ENCODE measurements around the gene SLC16A6.

Gene SLC16A6

DNA sequence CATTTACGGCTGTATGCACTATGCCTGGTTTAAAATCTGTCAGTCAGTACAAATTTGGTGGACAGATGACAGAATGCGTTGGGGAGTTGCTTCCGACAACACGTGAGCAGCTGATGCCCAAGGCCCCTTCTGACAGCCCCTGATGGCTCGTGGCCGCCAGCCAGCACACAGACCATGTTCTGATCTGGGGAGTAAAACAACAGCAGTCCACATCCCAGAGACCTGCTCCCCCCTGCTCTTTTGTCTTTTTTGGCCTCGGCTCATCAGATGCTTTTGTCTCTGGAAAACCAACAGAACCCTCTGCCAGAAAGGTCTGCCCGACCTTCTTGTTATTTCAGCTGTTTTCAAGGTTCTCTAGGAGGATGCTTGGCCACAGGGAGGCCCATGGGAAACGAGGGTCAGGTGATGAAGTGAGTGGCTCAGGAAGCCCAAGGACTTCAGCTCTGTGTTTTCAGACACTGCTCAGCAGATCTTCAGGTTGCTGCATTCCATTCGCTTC, 11.2 kb upstream of the SLC16A6 start:
- TF ChIP-seq PAX5 (IDR thresholded peaks at IDR 0.05; ENCODE audit: insufficient read depth, low read length, severe bottlenecking) (no peak), TAF1 (IDR thresholded peaks at IDR 0.05; ENCODE audit: low read depth, low read length) (no peak), POU2F2 (IDR thresholded peaks at IDR 0.05; ENCODE audit: low read depth, low read length) (no peak), POLR2A (IDR thresholded peaks at IDR 0.05; ENCODE audit: low read depth, low read length) (no peak), SPI1 (IDR thresholded peaks at IDR 0.05; ENCODE audit: low read depth, low read length) (no peak), POLR2AphosphoS5 (IDR thresholded peaks at IDR 0.05; ENCODE audit: low read depth, low read length) (no peak)
- DNase-seq (ENCODE audit: insufficient read length, low spot score) = no peak
- FAIRE-seq = no peak

- FAIRE-seq (no peak), DNase-seq (ENCODE audit: insufficient read length, low spot score) (no peak)
- TF ChIP-seq POLR2A (IDR thresholded peaks at IDR 0.05; ENCODE audit: low read depth, low read length) (no peak), SPI1 (IDR thresholded peaks at IDR 0.05; ENCODE audit: low read depth, low read length) (no peak), TAF1 (IDR thresholded peaks at IDR 0.05; ENCODE audit: low read depth, low read length) (no peak), POU2F2 (IDR thresholded peaks at IDR 0.05; ENCODE audit: low read depth, low read length) (no peak), PAX5 (IDR thresholded peaks at IDR 0.05; ENCODE audit: insufficient read depth, low read length, severe bottlenecking) (no peak), POLR2AphosphoS5 (IDR thresholded peaks at IDR 0.05; ENCODE audit: low read depth, low read length) (no peak)
Observed at GRCh38 chr17:68301438-68301959, 10.6 kb upstream of the SLC16A6 start.

DNA sequence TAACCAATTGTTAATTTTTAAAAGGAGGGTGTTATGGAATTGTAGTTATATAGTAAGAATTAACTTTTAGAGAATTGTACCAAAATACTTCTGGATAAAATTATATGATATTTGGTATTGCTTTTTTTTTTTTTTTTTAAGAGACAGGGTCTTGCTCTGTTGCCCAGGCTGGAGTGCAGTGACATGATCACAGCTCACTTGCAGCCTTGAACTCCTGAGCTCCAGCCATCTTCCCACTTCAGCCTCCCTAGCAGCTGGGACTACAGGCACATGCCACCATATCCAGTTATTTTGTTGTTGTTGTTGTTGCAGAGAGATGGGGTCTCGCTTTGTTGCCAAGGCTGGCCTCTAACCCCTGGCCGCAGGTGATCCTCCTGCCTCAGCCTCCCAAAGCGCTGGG, 8.9 kb upstream of the SLC16A6 start:
- FAIRE-seq (no peak), DNase-seq (ENCODE audit: insufficient read length, low spot score) (no peak)
- TF ChIP-seq POLR2A (IDR thresholded peaks at IDR 0.05; ENCODE audit: low read depth, low read length) (no peak), SPI1 (IDR thresholded peaks at IDR 0.05; ENCODE audit: low read depth, low read length) (no peak), PAX5 (IDR thresholded peaks at IDR 0.05; ENCODE audit: insufficient read depth, low read length, severe bottlenecking) (no peak), POU2F2 (IDR thresholded peaks at IDR 0.05; ENCODE audit: low read depth, low read length) (no peak), POLR2AphosphoS5 (IDR thresholded peaks at IDR 0.05; ENCODE audit: low read depth, low read length) (no peak), TAF1 (IDR thresholded peaks at IDR 0.05; ENCODE audit: low read depth, low read length) (no peak)

GRCh38 chr17:68298601-68299000, 7.7 kb upstream of the SLC16A6 start:
- DNase-seq (ENCODE audit: insufficient read length, low spot score) (no peak), FAIRE-seq (no peak)
- TF ChIP-seq POU2F2 (IDR thresholded peaks at IDR 0.05; ENCODE audit: low read depth, low read length) (no peak), POLR2A (IDR thresholded peaks at IDR 0.05; ENCODE audit: low read depth, low read length) (no peak), POLR2AphosphoS5 (IDR thresholded peaks at IDR 0.05; ENCODE audit: low read depth, low read length) (no peak), TAF1 (IDR thresholded peaks at IDR 0.05; ENCODE audit: low read depth, low read length) (no peak), SPI1 (IDR thresholded peaks at IDR 0.05; ENCODE audit: low read depth, low read length) (no peak), PAX5 (IDR thresholded peaks at IDR 0.05; ENCODE audit: insufficient read depth, low read length, severe bottlenecking) (no peak)

DNA sequence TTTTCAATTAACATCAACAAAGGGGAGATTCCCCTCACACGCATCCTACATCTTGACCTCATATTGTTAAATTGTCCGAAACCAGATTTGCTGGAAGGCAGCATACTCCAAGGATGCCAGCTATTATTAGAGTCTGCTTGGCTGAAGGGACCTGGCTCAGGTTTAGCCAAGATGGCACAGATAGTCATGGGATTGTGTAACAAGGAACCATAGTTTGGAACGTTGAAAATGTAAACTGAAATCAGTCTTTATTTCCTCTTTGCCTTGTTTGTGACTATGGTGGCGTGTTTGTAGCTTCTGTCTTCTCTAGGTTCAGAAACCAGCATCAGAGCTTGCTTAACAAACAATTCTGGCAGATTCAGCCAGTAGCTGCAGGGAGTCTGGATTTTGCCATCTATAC, 6.3 kb upstream of the SLC16A6 start:
- DNase-seq (ENCODE audit: insufficient read length, low spot score) (no peak), FAIRE-seq (no peak)
- TF ChIP-seq POLR2AphosphoS5 (IDR thresholded peaks at IDR 0.05; ENCODE audit: low read depth, low read length) = no peak
- TF ChIP-seq TAF1 (IDR thresholded peaks at IDR 0.05; ENCODE audit: low read depth, low read length) = no peak
- TF ChIP-seq SPI1 (IDR thresholded peaks at IDR 0.05; ENCODE audit: low read depth, low read length) = no peak
- TF ChIP-seq POU2F2 (IDR thresholded peaks at IDR 0.05; ENCODE audit: low read depth, low read length) = no peak

DNA sequence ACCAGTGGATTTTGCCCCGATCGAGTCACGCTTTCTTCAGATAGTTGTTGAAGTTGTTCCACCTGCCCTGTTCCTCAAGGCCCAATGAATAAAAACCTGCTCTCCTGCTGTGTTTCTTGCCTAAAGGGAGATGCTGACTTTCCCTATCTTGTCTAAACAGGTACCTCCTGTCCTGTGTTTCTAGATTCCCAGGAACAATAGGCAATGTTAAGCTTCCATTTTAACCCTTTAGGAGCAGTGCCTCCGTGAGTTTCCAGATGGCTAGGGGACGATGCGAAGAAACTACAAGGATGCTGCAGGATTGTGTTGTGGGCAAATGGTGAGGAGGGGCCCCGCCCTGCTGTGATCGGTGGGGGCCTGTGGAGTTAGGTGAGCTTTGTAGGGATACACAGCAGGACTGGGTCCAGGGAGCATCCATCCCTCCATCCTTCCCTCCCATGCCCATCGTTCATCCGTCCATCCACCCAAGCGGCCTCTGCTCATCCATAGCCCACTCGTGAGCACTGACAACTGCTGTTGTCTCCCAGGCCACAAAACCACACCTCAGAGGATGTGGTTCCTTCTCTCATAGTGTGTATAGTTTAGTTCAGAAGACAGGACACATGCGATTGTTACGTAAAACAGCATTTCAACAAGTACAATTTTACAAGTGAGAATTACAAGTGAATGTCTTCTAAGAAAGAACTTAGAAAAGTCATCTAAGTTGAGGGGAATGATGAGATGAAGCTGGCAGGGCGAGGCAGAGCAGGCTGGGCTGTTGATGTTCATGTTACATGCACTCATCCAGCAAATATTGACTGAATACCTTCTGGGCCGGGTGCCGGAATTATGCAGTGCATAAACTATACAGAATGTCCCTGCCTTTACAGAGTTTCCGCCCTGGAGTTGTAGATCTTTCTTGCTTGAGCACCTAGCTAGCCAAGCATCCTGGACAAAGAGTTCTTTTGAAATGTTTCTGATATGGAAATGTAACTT, 5.6 kb upstream of the SLC16A6 start:
- FAIRE-seq (peak; percentile 58), DNase-seq (ENCODE audit: insufficient read length, low spot score) (no peak)
- TF ChIP-seq POLR2AphosphoS5 (IDR thresholded peaks at IDR 0.05; ENCODE audit: low read depth, low read length) (no peak), SPI1 (IDR thresholded peaks at IDR 0.05; ENCODE audit: low read depth, low read length) (no peak), POLR2A (IDR thresholded peaks at IDR 0.05; ENCODE audit: low read depth, low read length) (no peak), PAX5 (IDR thresholded peaks at IDR 0.05; ENCODE audit: insufficient read depth, low read length, severe bottlenecking) (no peak), POU2F2 (IDR thresholded peaks at IDR 0.05; ENCODE audit: low read depth, low read length) (no peak), TAF1 (IDR thresholded peaks at IDR 0.05; ENCODE audit: low read depth, low read length) (no peak)

DNA sequence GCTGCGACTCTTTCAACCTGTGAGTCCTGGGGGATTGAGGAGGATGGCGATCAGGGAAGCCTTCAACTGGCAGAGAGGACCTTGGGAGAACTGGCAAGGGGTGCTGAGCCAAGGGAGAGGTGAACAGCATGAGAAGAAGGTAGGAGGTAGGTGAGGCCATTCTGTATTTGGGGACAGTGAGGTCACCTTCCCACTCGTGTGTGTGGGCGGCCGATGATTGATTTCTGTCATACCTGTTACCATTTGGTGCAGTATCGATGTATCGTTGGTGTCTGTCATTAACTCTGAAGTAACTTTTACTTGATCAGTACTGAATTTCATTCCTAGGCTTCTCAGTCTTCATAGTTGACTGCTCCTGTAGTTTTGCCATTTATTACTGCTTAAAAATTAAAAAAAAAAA, 4.2 kb upstream of the SLC16A6 start:
- FAIRE-seq (no peak), DNase-seq (ENCODE audit: insufficient read length, low spot score) (no peak)
- TF ChIP-seq POLR2AphosphoS5 (IDR thresholded peaks at IDR 0.05; ENCODE audit: low read depth, low read length) (no peak), POLR2A (IDR thresholded peaks at IDR 0.05; ENCODE audit: low read depth, low read length) (no peak), POU2F2 (IDR thresholded peaks at IDR 0.05; ENCODE audit: low read depth, low read length) (no peak), TAF1 (IDR thresholded peaks at IDR 0.05; ENCODE audit: low read depth, low read length) (no peak), SPI1 (IDR thresholded peaks at IDR 0.05; ENCODE audit: low read depth, low read length) (no peak), PAX5 (IDR thresholded peaks at IDR 0.05; ENCODE audit: insufficient read depth, low read length, severe bottlenecking) (no peak)

DNA sequence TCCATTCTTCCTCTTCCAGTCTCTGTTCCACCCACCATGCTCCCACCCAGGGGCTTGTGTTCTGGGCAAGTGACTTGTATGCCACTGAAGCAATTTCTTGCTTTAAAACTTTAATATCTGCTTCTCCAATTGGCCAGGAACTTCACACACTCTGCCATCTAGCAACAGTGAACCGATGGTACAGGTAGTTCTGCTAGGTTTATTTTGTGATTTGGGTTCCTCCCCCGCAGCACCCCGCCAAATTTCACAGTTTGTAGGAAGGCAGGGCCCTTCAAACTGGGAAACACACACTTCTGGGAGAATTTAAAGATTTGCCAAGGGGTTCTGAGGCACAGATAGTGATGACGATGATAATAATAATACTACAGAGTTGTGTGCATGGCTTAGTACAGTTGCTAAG, 3.7 kb upstream of the SLC16A6 start:
- FAIRE-seq (no peak), DNase-seq (ENCODE audit: insufficient read length, low spot score) (no peak)
- no peak for TF ChIP-seq POU2F2 (IDR thresholded peaks at IDR 0.05; ENCODE audit: low read depth, low read length)

DNA sequence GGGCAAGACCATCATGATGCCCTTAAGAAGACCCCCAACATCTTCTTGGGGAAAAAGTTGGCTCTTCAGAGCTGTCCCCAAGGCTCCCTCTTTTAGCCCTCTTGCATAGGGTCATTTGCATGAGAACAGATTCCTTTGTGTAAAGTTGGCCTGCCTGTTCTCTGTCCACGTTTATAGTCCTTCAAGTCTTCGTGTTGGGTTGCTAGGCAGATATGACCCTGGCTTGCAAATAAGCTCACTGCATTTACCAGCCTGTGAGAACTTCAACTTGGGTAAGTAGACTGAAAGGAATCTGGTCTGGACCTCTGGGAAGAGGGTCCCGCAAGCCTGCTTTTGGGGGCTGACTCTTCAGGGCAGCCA, 3.2 kb upstream of the SLC16A6 start:
- FAIRE-seq (no peak), DNase-seq (ENCODE audit: insufficient read length, low spot score) (no peak)
- TF ChIP-seq PAX5 (IDR thresholded peaks at IDR 0.05; ENCODE audit: insufficient read depth, low read length, severe bottlenecking) = no peak
- TF ChIP-seq SPI1 (IDR thresholded peaks at IDR 0.05; ENCODE audit: low read depth, low read length) = no peak
- no peak for TF ChIP-seq POU2F2 (IDR thresholded peaks at IDR 0.05; ENCODE audit: low read depth, low read length)
- no peak for TF ChIP-seq POLR2AphosphoS5 (IDR thresholded peaks at IDR 0.05; ENCODE audit: low read depth, low read length)
- no peak for TF ChIP-seq POLR2A (IDR thresholded peaks at IDR 0.05; ENCODE audit: low read depth, low read length)
- TF ChIP-seq TAF1 (IDR thresholded peaks at IDR 0.05; ENCODE audit: low read depth, low read length) = no peak
